ENCODE measurements around the gene CFL1.
A peak's percentile ranks its signal among the peaks of the same experiment; 100 is the strongest.
"Not testable (repeated sequence)": the region's sequence is repeated elsewhere in the genome, so short reads cannot be mapped to it uniquely, and the experiment has no call there.

The CFL1 gene

GRCh38 chr11:65857853-65858680 is at the start of gene CFL1:
Gene CFL1, minus strand, starts transcription at chr11:65858180. Its CDS starts 81 bp downstream, at chr11:65858099.
- peak; percentile 97 for DNase-seq (ENCODE audit: low spot score)

DNA sequence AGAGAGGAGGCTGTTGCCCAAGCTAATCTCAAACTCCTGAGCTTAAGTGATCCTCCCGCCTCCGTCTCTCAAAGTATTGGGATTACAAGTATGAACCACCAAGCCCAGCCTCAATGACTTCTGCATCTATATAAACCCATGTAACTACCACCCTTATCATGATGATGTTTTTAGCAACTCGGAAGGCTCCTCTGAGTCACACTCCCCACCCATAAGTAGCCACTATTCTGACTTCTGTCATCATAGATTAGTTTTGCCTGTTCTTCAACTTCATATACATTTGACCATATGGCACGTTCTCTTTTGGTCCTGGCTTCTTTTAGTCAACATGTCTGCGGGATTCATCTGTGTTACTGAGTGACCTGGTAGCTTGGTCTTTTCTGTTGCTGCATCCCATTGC is 48.6 kb upstream of the CFL1 start:
- no peak for DNase-seq (ENCODE audit: low spot score)

DNA sequence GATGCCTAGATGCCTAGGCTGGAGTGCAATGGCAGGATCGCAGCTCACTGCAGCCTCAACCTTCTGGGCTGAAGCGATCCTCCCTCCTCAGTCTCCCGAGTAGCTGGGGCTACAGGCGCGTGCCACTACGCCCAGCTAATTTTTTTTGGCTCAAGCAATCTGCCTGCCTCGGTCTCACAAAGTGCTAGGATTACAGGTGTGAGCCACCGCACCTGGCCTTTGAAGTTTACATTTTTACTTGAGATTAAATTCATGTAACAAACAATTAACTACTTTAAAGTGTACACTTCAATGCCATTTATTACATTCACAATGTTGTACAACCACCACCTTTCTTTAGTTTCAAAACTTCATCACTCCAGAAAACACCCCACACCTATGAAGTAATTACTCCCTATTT is 45.7 kb upstream of the CFL1 start:
- no peak for DNase-seq (ENCODE audit: low spot score)

DNA sequence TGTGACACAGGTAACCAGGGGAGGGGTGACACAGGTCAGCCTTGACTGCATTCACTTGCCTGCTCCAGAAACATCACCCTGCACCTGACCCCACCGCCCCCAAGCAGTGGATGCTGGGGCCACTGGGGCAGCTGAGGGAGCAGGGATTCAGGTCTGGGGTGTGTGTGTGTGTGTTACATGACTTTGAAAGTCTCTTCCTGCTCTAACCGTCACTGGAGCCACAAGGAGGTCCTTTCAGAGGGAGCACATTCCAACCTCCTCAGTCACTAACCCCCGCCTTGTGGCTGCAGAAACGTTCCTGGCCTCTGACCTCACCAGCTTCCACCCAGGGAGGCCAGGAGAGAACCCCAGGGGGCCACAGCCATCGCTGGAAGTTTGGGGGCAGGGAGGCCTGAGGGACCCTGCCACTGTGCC is 45.1 kb upstream of the CFL1 start:
- DNase-seq (ENCODE audit: low spot score) = no peak

DNA sequence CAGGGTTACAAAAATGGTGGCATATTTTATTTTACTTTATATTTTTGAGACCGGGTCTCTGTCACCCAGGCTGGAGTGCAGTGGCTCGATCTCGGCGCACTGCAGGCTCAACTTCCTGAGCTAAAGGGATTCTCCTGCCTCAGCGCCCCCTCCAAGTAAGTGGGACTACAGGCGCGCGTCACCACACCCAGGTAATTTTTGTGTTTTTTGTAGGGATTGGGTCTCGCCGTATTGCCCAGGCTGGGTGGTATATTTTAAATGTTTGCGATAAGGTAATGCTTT is 42.9 kb upstream of the CFL1 start:
- DNase-seq (ENCODE audit: low spot score) = no peak

- DNase-seq (ENCODE audit: low spot score) = peak; percentile 95
Measured at GRCh38 chr11:65900125-65900898, 42.3 kb upstream of the CFL1 start, which contains the start of gene FOSL1. Gene FOSL1, minus strand, starts transcription at chr11:65900388. Its CDS starts 49 bp downstream, at chr11:65900339.

- DNase-seq (ENCODE audit: low spot score) = peak; percentile 60
Measured at GRCh38 chr11:65899356-65900124, 41.6 kb upstream of the CFL1 start.

DNA sequence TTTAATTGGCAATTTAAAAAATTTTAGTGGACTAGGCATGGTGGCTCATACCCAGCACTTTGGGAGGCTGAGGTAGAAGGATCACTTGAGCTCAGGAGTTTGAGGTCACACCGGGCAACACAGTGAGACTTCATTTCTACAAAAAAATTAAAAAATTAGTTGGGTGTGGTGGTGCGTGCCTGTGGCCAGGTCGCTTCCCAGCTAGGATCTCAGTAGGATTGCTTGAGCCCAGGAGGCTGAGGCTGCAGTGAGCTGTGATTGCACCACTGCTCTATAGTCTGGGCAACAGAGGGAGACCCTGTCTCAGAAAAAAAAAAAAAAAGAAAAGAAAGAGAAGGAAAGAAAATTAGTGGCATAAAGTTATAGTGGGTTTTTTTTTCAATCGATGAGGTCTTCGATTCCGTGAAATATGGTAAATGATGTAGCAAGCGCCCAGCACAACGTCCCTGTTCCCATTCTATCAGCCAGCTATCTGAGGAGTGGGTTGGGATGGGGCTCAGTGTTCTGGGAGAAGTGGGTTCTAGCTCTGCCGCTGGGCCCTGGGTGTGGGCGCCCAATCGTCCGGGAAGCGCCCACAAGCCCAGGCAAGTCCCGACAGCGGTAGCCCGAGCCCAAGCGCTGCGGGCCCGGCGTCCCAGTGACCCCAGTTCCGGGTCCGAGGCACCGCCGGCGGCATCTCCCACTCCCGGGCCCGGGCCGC is 40.8 kb upstream of the CFL1 start:
- no peak for DNase-seq (ENCODE audit: low spot score)

GRCh38 chr11:65897020-65897471 is 39.1 kb upstream of the CFL1 start:
- no peak for DNase-seq (ENCODE audit: low spot score)

DNA sequence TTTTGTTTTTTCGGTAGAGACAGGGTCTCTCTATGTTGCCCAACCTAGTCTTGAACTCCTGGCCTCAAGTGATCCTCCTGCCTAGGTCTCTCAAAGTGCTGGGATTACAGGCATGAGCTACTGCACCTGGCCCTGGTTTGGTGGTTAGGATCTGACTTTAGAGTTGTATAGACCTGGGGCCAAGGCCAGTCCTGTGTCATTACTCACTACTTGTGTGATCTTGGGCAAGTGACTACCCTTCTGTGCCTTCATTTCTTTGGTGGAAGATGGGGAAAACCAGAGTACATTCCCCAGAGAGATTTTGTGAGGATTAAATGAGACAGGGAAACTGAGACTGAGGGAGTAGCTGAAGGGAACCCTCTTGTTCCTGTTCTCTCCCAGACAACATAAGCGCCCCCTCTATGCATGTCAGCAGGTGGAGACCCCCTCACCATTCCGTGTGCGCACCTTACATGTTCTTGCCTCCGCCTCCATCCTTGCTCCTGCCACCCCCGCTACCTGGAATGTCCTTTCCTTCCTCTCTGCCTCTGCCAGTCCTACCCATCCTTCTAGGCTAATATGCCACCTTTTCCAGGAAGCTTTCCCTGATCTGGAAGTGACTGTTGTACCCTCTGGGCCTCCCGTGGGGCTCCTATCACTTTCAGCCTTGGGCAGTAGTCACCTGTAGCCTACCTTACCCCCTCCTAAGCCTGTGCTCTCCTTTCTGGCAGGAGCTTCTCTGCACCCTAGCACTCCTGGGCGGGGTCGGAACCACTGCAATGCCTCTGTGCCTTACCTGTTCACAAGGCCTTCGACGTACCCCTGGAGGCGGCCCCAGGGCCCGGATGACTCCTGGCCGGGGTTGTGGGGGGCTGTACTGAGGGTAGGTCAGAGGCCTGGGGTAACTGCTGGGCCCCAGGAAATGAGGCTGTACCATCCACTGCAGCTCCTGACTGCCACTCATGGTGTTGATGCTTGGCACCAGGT is 38.3 kb upstream of the CFL1 start:
- DNase-seq (ENCODE audit: low spot score) = no peak

DNA sequence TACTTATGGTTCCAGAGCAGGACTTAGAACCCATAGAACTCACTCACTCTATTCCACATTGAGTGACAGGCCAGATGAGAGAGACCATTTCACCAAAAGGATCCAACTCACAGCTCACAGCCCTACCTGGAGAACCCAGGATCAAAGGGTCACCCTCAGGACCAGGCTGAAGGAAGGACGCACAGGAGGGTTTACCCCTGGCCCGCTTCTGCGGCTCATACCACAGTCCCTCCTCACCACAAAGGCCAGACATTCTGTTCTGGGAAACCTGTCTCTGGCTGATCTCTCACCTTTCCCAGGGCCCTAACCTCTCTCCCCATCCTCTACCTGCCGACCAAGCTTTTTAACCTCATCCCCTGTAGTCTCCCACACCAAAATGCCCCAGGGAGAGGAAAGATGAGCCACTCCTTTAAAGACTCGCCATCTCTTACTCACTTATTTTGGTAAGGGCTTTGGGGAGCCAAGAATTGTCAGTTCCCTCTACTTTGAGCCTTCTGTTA is 37.6 kb upstream of the CFL1 start:
- DNase-seq (ENCODE audit: low spot score) = no peak

- DNase-seq (ENCODE audit: low spot score) = no peak
Measured at GRCh38 chr11:65894034-65894591, 36.1 kb upstream of the CFL1 start.

- no peak for DNase-seq (ENCODE audit: low spot score)
Measured at GRCh38 chr11:65892661-65893317, 34.8 kb upstream of the CFL1 start.

DNA sequence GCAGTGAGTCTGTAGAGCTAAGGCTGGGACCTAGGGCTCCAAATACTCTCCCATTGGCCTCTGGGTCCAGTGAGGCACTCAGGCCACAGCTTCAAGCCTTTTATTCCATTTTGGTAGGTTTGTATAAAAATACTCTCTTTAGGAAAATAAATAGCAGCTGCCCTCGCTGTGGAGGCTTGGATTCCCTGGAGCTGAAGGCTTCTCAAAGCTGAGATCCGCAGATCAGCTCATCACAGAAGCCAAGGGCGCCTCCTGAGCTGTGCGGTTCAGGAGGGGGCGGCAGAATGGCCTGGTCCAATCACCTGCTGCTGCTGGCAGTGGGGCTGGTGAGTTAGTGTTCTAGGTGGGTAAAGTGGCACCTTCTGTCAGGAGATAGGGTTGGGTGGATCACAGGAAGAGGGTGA is 34.2 kb upstream of the CFL1 start:
- DNase-seq (ENCODE audit: low spot score) = not testable (repeated sequence)

DNA sequence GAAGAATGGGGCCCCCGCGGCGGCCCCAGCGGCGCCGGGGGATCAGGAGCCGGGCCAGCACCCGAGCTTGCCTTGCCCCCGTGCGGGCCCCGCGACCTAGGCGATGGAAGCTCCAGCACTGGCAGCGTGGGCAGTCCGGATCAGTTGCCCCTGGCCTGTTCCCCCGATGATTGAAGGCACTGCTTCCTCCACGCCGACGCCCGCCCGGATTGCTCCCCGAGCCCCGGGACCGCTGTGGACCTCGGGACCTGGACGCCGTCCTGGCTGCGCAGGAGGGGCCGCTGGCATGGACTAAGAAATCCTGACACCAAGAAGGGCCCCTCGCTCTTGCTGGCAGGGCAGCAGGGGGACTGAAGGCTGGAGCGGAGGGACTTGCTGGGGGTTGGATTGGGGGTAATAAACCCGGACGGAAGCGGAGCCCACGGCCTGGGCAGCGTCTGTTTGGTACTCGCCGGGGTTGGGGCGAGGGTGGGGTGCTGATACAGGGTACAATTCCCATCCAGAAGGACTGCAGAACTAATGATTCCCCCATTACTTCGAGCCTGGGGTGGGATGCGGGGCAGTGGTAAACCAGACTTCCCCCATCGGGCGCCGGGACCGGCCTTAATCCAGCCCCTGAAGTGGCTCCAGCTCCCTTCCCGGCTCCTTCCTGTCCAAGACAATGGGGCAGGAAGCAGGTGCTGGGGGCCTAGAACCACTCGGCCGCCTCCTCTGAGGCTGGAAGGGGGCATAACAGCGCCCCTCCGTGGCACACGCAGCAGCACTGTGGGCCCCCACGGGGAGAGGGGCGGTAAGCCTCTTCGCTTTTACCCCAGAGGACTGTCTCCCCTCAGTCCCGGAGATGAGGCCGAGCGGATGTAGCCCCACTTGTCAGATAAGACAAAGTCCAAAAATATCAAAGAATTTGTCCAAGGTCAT is 33.5 kb upstream of the CFL1 start:
- DNase-seq (ENCODE audit: low spot score) = no peak

DNA sequence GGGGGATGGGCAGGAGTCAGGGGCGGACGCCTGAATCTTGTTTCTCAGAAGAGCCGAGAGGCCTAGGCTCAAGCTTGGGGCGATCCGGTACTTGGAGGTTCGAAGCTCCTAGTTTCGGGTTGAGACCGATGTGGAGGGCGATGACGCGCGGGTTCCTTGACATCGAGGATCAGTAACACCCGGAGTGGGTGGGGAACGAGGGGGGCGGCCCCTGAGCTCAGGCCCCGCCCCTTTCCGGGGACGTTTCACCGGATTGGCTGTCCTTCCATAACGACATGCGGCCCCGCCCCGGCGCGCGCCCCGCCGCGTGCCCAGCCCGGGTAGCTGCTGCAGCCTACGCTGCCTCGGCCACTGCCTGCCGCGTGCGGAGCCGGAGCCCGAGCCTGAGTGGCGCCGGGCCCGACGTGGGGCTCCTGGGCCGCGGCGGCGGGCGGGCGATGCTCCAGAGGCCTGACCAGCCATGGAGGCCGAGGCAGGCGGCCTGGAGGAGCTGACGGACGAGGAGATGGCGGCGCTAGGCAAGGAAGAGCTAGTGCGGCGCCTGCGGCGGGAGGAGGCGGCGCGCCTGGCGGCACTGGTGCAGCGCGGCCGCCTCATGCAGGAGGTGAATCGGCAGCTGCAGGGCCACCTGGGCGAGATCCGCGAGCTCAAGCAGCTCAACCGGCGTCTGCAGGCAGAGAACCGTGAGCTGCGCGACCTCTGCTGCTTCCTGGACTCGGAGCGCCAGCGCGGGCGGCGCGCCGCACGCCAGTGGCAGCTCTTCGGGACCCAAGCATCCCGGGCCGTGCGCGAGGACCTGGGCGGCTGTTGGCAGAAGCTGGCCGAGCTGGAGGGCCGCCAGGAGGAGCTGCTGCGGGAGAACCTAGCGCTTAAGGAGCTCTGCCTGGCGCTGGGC is 32.6 kb upstream of the CFL1 start, which contains the start of gene CCDC85B:
CCDC85B (plus strand) TSS at position 350 of the 895 bp plus-strand sequence; CDS start at position 461, 111 bp downstream.
- DNase-seq (ENCODE audit: low spot score) = peak; percentile 98

GRCh38 chr11:65888163-65888814 is 30.3 kb upstream of the CFL1 start, which contains the start of gene FIBP:
Gene FIBP, minus strand, starts transcription at chr11:65888471. Its CDS starts 53 bp downstream, at chr11:65888418.
- peak; percentile 95 for DNase-seq (ENCODE audit: low spot score)

Measured in CD4-positive, alpha-beta T cell treated with Interleukin-15 for 4 hours (primary cell).